GM18499 (cell line): ENCODE data around the gene WDSUB1.

Source experiments
- ATAC-seq: cut with Tn5 transposase; IDR thresholded peaks from one replicate; pipeline ENCODE4 v1.9.1; 2021; ENCODE audit warnings: moderate number of reproducible peaks; ENCODE audit not compliant: insufficient read depth, unreplicated experiment

The WDSUB1 gene

GRCh38 chr2:159285929-159286708, at the start of gene WDSUB1:
Gene WDSUB1 (minus strand): TSS chr2:159286703. CDS start chr2:159283069, 3,634 bp downstream.
- ATAC-seq: peak; percentile 23

GRCh38 chr2:159326569-159327255, 40.2 kb upstream of the WDSUB1 start:
- ATAC-seq: no peak

GRCh38 chr2:159322419-159322818, 35.9 kb upstream of the WDSUB1 start:
- ATAC-seq: no peak

- no peak for ATAC-seq
These were observed 31.0 kb upstream of the WDSUB1 start for GRCh38 chr2:159317392-159318088.

GRCh38 chr2:159307942-159308341, 21.4 kb upstream of the WDSUB1 start:
- no peak for ATAC-seq

DNA sequence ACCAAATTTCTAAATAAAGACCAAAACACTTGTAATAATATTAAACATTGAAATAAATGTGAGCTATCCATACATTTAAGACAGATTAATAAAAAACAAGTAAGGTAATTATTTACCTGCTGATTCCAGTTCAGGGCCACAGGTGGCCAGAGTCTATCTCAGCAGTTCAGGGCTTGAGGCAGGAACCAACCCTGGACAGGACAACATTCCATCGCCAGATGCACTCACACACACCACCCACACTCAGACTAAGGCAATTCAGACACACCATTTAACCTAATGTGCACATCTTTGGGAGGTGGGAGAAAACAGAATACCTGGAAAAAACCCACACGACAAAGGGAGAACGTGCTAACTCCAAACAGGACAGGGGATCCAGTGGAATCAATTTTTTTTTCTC, 14.1 kb upstream of the WDSUB1 start:
- no peak for ATAC-seq

DNA sequence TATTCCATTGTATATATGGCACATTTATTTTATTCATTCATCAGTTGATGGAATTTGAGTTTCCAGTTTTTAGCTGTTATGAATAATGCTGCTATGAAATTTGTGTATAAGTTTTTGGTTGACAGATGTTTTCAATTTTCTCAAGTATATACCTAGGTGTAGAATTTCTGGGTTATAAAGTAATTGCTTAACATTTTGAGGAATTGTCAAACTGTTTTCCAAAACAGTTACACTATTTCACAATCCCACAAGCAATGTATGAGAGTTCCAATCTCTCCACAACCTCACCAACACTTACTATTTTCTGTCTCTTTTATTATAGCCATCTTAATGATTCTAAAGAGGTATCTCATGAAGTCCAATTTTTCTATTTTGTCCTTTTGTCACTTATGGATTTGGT, 12.5 kb upstream of the WDSUB1 start:
- no peak for ATAC-seq

DNA sequence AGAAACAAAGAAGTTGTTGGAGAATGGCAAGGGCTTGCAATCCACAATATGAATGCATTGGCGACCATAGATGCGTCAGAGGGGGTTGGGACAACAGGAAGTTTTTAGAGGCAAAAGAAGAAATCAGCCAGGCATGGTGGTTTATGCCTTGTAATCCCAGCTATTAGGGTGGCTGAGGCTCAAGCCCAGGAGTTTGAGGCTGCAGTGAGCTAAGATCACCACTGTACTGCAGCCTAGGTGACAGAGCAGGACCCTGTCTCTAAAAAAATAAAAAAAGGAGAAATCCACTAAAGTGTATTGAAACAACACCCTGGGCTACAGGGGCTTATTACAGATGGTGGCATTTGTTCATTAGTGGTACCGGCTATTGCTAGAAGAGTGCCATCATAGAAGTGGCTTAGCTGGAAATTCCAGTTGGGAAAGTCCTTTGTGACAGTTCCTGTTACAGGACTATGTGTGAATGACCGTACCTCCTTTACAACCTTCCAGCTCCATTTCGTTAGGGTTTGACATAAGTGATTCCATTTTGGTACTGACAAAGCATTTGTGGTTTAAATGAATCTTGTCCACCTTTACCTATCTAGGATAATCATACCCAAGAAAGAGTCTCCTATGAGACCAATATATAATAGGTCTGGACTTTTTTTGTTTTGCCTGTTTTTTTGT, 10.7 kb upstream of the WDSUB1 start:
- no peak for ATAC-seq

GRCh38 chr2:159292157-159292556, 5.7 kb upstream of the WDSUB1 start:
- ATAC-seq: no peak

- no peak for ATAC-seq
These were observed 3.9 kb upstream of the WDSUB1 start for GRCh38 chr2:159290289-159290907.

- ATAC-seq: no peak
These were observed 1.2 kb upstream of the WDSUB1 start for GRCh38 chr2:159287733-159288132.

DNA sequence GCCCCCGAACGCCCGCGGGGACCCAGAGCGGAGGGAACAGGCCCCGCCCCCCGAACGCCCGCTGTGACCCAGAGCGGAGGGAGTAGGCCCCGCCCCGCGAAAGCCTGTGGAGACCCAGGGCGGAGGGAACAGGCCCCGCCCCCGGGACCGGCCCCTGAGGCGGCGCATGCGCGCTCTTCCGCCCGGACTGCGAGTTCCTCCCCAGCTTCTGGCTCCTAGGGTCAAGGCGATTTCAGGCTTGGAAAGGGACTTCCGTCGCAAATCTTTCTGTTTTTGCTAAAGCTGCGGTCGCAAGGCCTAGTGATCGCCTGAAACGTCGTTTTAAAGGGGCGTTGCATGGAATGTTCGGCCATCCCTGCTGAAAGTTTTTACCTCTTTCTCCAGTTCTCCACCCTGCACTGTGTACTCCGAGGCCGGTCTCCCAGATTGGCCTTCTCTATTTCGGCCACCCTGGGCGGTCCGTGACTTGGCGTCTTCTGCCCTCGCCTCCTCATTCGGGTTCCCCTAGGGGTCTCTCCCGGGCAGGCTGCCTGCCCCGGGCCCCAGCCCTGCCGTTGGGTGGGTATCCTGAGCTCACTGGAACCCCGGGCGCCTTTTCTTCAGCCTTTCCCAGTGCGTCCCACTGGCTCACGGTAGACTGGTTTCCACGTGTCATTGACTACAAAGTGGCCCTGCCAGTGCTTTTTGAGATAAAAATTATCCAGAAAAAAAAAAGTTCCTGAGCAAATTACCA, 372 bp upstream of the WDSUB1 start:
- ATAC-seq: peak; percentile 50

DNA sequence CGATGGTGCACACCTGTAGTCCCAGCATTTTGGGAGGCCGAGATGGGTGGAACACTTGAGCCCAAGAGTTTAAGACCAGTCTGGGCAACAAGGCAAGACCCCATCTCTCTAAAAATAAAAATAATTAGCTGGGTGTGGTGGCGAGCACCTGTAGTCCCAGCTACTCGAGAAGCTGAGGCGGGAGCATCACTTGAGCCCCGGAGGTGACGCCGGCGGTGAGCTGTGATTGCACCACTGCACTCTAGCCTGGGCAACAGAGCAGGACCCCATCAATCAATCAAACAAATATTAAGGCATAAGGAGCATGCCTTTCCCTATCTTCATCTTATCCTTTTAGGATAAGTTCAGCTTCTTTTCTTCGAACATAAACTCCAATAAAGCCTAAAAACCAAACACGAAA, 1.1 kb downstream of the WDSUB1 start:
- no peak for ATAC-seq

DNA sequence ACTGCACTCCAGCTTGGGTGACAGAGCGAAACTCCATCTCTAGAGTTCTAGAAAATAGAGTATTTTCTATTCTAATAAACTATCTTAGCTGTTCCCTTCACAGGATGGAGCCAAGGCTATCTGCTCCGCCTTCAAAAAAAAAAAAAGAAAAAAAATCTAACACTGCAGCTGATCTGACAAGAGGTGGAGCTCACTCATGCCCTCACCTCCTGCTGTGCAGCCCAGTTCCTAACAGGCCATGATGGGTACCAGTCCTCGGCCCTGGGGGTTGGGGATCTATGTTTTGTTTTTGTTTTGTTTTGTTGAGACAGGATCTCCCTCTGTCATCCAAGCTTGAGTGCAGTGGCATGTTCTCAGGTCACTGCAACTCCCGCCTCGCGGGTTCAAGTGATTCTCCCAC, 3.0 kb downstream of the WDSUB1 start:
- no peak for ATAC-seq

DNA sequence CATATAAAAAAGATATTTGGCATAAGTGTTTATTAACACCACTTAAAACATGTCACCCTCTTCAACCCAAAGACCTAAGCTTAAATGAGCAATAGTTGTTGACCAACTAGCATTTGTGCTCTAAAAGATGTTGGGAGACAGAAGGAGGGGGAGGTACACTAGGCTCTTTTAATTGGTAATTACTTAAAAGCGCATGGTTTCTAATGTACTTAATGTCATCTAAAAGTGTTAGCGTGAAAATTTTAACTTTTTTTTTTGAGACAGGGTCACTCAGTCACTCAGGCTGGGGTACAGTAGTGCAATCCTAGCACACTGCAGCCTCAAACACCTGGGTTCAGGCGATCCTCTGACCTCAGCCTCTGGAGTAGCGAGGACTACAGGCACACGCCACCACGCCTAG, 5.5 kb downstream of the WDSUB1 start:
- no peak for ATAC-seq

- ATAC-seq: no peak
These were observed 6.8 kb downstream of the WDSUB1 start for GRCh38 chr2:159279700-159280099.

GRCh38 chr2:159275111-159275510, 11.4 kb downstream of the WDSUB1 start:
- no peak for ATAC-seq

DNA sequence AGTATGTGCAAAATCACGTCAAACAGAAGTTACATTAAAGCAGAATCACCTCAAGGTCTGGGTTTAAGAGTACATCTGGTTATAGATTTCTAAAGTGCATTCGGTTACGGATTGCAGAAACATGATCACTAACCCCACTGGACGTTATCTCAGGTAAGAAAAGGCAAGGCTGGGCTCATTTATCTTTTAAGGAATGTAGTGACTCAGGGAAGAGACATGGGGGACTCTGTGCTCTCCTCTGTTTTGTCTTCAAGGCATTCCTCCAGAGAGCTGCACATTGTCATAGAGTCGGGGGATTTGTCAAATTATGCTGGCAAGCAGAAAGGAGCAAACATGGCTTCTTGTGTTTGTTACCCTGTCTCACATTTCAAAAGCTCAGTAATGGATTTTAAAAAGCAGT, 14.3 kb downstream of the WDSUB1 start:
- ATAC-seq: no peak

GRCh38 chr2:159270744-159271379, 15.6 kb downstream of the WDSUB1 start:
- ATAC-seq: no peak
